Cortex of kidney (tissue), 1 donor: ENCODE data around the gene PLSCR4.
"Not testable (repeated sequence)": the region's sequence is repeated elsewhere in the genome, so short reads cannot be mapped to it uniquely, and the experiment has no call there.

Experiments used
- DNase-seq: peaks from one replicate; lab custom pipeline; 2025; lab: John Stamatoyannopoulos, UW

The PLSCR4 gene, protein sequence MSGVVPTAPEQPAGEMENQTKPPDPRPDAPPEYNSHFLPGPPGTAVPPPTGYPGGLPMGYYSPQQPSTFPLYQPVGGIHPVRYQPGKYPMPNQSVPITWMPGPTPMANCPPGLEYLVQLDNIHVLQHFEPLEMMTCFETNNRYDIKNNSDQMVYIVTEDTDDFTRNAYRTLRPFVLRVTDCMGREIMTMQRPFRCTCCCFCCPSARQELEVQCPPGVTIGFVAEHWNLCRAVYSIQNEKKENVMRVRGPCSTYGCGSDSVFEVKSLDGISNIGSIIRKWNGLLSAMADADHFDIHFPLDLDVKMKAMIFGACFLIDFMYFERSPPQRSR

DNA sequence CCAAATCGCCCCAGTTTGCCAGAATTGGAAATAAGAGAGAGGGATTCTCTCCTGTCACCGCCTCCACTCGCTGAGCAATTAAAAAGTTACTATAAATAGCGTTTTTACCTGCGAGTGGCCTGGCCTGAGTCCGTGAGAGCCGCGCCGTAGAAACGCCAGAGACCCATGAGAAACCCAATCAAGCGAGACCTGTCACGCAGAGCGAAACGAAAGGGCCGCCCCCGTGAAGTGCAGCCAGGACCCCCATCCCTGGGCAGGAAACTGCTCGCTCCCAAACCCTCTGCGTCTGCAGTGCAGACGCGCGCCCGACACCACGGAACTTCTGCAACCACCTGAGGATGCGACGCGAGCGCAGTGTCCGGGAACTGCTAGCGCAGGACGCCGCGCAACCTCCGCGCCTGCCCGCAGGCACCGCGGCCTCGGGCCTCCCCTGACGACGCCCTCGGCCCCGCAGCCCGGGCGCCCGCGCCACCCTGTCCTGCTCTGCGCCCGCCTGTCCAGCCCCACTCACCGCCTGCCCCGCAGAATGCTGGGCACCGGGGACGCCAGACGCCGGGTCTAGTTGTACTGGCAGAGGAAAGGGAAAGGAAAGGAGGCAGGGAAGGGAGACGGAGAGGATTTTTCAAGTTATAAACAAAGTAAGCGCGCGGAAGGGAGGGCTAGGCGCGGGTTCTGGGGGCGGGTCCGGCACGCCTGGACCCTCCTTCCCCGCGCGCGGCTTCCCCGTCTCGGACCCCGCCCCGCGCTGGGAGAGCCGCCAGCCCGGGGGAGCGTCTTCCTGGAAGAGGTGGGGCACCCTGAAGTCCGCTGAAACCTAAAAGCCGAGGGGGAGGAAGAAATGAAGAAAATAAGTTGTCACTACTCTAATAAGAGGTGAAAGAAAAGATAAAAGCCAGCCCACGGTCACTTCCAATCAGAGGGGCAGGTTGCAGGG, at the start of gene PLSCR4:
TSS of gene PLSCR4 (minus strand) at position 657 of the 934 bp plus-strand sequence. CDS start 29,034 bp downstream, outside the sequence.
- DNase-seq, result no peak

DNA sequence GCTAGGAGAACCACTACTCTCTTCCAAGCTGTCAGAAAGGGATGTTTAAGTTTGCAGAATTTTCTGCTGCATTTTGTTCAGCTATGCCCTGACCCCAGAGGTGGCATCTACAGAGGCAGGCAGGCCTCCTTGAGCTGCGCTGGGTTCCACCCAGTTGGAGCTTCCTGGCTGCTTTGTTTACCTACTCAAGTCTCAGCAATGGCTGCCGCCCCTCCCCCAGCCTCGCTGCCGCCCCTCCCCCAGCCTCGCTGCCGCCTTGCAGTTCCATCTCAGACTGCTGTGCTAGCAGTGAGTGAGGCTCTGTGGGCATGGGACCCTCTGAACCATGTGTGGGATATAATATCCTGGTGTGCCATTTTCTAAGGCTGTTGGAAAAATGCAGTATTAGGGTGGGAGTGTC, 42.5 kb upstream of the PLSCR4 start:
- DNase-seq, result not testable (repeated sequence)

DNA sequence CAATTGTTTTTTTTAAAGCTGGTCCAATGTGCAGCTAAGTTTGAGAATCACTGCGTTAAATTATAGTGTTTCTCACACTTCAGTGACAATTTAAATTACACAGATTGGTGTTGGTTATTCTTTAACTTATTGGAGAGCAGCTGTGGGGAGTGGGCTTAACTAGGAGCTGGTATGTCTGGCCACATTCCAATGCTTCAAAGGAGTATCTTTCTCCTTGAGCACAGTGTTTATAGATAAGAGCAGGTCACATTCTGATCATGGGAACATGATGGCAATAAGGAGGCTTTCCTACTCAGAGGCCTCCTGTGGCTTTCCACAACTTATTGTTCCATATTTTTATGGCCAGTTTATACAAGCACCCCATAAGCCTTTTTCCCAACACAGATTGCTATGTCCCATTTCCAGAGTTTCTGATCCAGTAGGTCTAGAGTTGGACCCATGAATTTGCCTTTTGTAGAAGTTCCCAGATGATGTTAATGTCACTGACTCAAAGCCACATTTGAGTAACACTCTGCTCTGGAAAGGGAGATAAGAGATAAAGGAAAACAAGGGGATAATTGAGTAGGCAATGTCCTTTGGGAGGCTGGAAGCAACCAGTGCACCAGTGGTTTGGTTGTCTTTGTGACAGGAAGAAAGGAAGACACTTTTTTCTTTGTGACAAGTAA, 33.0 kb upstream of the PLSCR4 start:
- DNase-seq, result no peak

DNA sequence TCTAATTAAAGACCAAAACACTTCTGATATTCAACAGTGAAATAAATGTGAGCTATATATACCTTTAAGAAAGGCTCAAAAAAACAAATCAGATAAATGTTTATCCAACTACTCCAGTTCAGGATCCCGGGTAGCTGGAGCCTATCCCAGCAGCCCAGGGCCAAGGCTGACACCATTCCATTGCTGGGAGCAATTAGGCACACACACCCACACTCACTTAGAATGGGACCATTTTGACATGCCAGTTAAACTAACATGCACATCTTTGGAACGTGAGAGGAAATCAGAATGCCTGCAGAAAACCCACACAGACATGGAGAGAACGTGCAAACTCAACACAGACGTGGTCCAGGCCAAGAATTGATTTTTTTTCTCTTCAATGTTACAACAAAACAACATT, 30.0 kb upstream of the PLSCR4 start:
- no peak for DNase-seq

DNA sequence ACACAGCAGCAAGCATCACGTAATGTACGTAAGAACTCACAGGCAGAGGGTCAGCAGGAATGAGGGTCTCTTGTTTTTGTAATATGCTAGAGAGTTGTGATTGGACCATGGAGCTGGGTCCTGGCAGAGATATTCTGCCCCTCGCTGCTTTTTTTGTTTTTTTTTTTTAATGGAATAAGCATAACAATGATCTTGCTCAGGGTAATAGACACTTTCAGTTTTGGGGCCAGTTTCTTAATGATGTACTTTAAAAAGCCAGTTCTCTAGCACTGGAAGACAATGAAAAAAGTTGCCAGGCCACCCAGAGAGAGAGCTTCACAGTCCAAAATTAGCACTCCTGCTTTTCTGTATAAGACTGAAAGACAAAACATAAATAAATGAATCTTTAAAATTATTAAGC, 29.0 kb upstream of the PLSCR4 start:
- DNase-seq, result no peak

DNA sequence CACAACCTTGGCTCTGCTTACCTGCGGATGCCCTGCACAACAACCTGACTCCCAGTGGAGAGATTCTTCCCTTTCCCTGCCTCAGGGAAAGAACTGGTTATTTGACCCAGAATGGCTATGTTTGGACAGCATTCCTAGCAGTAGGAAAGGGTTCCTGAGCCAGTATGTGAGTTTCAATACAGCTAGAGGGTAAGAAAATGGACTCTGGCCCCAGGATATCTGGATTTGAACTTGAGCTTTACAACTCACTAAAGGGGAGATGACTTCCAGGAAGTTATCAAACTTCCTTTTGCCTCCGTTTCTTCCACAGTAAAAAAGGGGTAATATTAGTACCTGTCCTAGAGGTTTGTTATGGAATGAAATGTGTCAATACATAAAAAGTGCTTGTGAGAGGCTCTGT, 28.1 kb upstream of the PLSCR4 start:
- DNase-seq, result no peak

DNA sequence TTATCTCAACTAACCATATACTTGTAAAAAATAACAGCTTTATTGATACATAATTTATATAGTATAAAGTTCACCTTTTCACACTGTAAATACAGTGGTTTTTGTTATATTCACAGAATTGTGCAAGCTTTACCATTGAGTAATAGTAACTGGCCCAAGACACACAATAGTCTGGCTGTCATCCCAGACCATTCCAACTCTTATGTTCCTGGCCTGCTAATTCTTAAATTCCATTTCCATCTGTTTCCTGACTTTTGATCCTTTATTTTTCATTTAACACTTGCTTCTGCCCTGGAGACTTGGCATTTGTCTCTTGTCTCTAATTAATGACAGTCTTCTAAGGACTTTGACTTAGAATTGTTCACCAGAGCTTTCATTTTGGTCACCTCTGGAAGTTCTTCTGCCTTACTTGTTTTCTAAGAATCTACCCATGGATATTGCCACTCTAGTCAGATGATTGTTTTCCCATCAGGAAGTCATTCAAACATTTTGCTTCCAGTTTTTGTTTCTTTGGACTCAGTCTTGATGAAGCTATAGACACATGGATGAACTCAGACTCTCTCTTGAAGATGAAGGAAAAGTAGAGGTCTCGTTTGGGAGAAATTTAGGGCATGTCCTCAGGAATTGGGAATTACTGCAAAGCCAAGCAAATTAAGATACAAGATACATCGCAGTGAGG, 27.2 kb upstream of the PLSCR4 start:
- no peak for DNase-seq

DNA sequence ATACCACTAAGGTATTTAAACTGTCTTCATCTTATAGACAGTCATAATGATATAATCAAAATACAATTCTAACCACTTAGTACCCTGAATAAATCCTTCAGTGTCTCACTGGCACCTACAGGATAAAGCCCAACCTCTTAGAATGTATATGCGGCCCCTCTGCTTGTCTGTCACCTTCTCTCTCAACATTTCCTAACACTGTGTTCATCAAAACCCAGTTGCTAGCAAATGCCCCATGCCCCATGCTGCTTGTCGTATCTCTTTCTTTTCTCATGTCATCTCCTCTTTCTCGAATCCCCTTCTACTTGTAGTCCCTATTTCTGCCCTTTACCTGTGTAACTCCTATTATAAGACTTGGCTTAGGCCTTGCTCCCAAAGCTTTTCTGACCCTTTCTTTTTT, 24.6 kb upstream of the PLSCR4 start:
- no peak for DNase-seq

DNA sequence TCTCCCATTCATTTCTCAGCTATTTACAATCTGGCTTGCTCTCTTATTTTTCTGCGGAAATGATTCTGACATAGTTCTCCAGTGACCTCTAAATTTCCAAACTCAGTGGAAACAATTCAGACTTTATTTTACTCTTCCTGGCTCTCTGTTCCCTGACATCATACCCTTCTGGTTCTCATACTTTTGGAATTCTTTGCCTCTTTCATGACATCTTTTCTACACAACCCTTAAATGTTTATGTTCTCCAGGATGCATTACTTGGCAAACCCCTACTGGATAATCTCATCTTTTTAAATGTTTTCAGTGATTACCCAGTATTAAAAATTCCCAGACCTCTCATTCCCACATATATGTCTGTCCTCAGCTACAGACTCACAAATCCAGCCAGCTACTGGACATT, 23.9 kb upstream of the PLSCR4 start:
- no peak for DNase-seq

DNA sequence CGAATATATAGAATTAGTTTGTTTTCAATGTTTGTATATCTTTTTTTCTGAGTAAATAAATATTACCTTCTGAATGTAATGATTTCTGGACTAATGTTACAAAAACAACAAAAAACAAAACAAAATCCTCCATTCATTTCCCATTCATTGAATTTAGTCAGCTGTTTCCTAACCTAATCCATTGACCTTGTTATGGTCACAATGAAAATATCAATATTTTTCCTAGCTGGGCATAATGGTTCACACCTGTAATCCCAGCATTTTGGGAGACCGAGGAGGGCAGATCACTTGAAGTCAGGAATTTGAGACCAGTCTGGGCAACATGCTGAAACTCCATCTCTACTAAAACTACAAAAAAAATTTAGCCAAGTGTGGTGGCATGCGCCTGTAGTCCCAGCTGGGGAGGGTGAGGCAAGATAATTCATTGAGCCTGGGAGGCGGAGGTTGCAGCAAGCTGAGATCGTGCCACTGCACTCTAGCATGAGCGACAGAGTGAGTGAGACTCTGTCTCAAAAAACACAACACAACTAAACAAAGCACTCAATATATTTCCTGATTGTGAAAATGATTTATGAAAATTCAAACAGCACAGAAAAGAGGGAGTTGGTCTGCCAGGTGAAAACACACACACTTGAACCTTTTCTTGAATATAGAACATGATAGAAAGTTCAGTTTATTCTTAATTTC, 23.0 kb upstream of the PLSCR4 start:
- DNase-seq, result no peak

DNA sequence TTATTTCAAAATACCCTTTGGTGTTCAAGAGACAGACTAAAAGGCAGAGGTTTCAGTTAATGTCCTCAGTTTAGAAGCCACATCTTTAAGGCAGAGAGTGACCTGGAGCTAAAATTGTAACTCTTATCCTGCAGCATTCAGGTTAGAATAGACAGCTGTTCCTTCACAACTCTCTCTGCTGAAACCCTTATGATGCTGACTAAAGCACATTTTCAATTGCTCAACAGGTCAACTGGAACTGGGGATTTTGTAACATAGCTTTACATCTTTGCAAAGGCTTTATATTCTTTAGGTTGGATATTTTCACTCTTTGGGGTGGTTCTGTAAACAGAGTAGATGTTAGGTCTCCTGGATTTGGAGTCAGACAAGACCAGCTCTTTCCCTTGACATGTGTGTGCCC, 20.3 kb upstream of the PLSCR4 start:
- DNase-seq, result no peak

DNA sequence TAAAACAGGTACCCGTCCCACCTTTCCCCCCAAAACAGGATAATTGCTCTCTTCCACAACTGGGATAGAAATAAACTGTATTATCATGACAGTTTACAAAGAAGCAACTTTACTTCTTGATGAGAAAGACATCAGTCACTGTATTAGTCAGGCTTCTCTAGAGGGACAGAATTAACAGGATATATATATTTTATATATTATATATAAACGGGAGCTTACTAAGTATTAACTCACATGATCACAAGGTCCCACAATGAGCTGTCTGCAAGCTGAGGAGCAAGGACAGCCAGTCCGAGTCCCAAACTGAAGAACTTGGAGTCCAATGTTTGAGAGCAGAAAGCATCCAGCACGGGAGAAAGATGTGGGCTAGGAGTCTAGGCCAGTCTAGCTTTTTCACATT, 18.4 kb upstream of the PLSCR4 start:
- DNase-seq, result no peak

DNA sequence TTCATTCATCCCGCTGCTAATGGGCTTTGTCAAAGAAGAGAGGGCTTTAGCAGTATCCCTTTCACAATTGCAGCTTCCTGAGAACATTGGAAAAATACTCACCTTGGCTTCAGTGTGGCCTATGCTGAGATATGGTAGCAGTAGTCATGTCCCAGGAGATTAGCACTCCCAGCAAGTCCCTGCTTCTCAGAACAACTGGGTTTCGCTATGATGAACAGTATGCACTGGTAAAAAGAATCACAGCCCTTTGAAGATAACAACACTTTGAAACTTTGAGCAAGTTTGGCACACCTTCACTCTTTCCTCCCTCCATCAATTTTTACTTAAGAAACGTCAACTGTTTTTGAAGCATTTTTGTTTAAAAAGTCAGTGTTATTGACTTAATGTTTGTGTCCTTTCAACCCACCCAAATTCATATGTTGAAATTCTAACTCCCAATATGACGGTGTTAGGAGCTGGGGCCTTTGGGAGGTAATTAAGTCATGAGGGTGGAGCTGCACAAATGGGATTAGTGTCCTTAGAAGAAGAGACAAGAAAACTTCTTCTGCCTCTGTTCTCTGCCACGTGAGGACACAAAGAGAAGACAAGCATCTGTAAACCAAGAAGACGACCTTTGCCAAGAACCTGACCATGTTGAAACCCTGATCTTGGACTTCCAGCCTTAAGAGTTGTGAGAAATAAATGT, 17.8 kb upstream of the PLSCR4 start:
- no peak for DNase-seq

DNA sequence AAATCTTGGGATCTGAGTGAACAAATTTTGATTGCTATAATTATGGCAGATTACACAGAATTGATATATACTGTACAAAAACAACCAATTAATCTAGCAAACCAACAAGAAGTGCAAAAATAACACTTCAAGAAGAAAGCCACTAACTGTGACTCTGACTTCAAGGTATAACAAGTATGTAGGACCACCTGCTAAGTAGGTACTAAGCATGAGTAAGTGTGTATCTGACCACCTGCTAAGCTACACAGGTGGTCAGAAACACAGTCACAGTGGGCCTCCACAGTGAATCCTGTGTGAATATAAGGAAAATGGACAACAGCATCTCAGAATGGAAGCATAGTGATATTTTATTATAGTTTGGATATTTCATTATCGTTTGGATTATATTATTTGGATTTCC, 14.8 kb upstream of the PLSCR4 start:
- no peak for DNase-seq

DNA sequence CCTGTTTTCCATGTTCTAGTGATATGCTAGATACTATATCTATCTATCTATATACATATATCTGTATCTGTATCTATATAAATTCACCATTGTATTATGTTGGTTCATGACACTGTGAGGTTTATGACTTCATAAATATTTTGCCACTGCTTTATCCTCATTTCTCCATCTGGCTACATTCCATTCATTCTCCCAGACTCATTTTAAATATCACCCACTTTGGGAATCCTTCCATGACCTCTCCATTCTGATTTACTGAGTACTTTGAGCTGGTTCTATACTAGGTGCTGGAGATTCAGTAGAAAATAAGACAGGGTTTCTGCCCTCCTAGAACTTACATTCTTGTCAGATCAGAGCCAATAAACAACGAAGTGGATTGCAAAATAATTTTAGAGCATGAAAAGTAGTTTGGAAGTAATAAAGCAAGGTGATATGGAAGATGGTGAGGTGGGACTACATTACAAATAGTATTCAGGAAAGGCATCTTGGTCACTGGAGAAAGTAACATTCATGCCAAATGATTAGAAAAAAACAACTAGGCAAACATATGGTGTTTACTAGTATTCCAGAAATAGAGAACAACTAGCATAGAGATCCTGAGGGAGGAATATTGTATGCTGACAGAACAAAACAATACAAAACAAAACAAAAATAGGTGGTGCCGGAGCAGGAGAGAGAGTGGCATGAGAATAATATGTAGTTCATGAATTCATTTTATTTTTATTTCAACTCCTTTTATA, 11.6 kb upstream of the PLSCR4 start:
- DNase-seq, result no peak

DNA sequence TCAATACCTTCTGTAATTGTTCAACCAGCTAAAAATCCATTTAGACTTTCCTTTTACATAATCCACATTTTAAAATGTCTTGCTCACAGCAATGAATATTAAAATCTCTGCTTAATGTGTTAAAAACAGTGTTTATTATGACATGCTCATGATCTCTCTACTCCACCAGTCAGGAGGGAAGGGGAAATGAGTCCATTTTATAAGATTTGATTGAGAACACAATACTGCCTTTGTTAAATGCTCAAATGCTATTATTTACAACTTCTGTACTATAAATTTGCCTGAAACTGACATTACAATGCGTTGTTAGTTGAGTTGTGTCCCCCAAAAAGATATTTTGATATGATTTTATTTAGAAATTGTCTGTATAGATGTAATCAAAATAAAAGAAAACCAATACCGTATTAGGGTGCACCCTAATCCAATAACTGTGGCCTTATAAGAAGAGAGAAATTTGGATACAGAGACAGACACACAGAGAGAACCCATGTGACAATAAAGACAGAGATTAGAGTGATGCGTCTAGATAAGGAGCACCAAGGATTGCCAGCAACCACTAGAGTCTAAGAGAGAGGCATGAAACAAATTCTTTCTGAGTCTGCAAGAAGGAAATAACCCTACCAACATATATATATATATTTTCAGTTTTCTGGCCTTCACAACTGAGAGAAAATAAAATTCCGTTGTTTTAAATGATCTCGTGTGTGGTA, 9.1 kb upstream of the PLSCR4 start:
- DNase-seq, result no peak

DNA sequence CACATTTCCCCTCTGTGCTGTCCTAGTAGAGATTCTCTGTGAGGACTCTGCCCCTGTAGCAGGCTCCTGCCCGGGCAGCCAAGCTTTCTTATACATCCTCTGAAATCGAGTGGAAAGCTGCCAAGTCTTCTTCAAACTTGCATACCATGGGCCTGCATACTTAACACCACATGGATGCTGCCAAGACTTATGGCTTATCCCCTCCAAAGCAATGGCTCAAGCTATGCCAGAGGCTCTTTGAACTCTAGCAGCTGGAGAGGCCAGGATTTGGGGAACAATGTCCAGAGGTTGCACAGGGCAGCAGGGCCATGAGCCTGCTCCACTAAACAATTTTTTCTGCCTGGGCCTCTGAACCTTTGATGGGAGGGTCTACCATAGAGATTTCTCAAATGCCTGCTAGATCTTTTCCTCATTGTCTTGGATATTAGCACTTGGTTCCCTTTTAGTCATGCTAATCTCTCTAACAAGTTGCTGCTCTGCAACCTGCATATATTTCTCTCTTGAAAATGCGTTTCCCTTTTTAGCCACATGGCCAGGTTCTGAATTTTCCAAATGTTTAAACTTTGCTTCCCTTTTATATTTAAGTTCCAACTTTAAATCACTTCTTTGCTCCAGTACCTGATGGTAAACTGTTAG, 6.1 kb upstream of the PLSCR4 start:
- no peak for DNase-seq

DNA sequence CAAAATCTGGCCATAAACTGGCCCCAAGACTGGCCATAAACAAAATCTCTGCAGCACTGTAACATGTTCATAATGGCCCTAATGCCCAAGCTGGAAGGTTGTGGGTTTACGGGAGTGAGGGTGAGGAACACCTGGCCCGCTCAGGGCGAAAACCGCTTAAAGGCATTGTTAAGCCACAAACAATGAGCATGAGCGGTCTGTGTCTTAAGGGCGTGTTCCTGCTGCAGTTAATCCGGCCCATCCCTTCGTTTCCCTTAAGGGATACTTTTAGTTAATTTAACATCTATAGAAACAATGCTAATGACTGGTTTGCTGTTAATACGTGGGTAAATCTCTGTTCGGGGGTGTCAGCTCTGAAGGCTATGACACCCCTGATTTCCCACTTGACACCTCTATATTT, 1.5 kb upstream of the PLSCR4 start:
- not testable (repeated sequence) for DNase-seq

DNA sequence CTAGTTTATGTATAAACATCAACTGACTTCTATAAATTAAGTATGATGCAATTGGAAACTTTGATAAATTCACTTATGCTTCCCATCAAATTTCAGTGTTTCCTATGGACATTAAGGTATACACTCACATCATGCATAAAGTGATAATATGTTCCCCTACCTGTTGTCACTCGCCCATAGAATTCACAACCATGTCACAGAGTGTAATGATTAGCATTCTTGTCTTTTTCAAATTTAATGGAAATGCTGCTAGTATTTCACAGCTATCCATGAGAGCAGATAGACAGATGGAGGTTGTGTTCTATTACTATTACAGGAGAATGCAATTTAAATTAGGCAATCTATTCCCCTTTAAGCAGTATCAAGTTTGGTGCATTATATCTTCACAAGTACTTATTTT, 984 bp downstream of the PLSCR4 start:
- DNase-seq, result no peak
